Naive B cell (primary cell): Measurements from ENCODE around the gene ADCY10. TPM values are rescaled to one million over a fixed set of nuclear protein-coding genes. Genes with fewer than 3 reads are reported as not detected.
A peak's percentile ranks its signal among the peaks of the same experiment; 100 is the strongest.
"Not testable (repeated sequence)": the region's sequence is repeated elsewhere in the genome, so short reads cannot be mapped to it uniquely, and the experiment has no call there.

Experiments
- ATAC-seq, 2 donors: fragments of 150-1000 bp; cut with Tn5 transposase; 2 replicates each; pipeline ENCODE4 v1.10.0; 2021; ENCODE audit warnings: low read depth in 2 of 2, mild to moderate bottlenecking in 2 of 2, moderate library complexity in 2 of 2
- DNase-seq: peaks from one replicate; pipeline ENCODE4 v3.0.0; 2022
- H3K27ac Mint-ChIP-seq, 6 donors: one replicate each; pipeline ENCODE4 v1.8.0; 2020 to 2022; ENCODE audit warnings: mild to moderate bottlenecking in 6 of 6, mixed read lengths in 6 of 6, moderate library complexity in 5 of 6, inconsistent platforms in 2 of 6
- H3K27me3 Mint-ChIP-seq, 3 donors: one replicate each; pipeline ENCODE4 v1.8.0; 2021 to 2022; ENCODE audit warnings: mixed read lengths in 3 of 3, mild to moderate bottlenecking in 1 of 3
- H3K36me3 Mint-ChIP-seq, 2 donors: one replicate each; pipeline ENCODE4 v1.8.0; 2020 to 2022; ENCODE audit warnings: mixed read lengths in 2 of 2, inconsistent platforms in 1 of 2, mild to moderate bottlenecking in 1 of 2
- H3K4me1 Mint-ChIP-seq, 3 donors: one replicate each; pipeline ENCODE4 v1.8.0; 2020 to 2022; ENCODE audit warnings: mixed read lengths in 3 of 3, inconsistent platforms in 1 of 3, mild to moderate bottlenecking in 1 of 3, moderate library complexity in 1 of 3
- H3K4me3 Mint-ChIP-seq, 8 donors: one replicate each; pipeline ENCODE4 v1.8.0; 2020 to 2022; ENCODE audit warnings: mild to moderate bottlenecking in 8 of 8, mixed read lengths in 8 of 8, moderate library complexity in 8 of 8, inconsistent platforms in 2 of 8
- H3K9me3 Mint-ChIP-seq, 7 donors: one replicate each; pipeline ENCODE4 v1.8.0; 2020 to 2022; ENCODE audit warnings: mixed read lengths in 7 of 7, mild to moderate bottlenecking in 5 of 7, inconsistent platforms in 2 of 7, moderate library complexity in 1 of 7
- polyA plus RNA-seq, 6 donors: library from polyadenylated mRNA; unstranded; fragments of 300-500 nt; fragmentation: Illumina TruSeq; gene quantifications; one replicate each; pipeline ENCODE4 v1.2.3, GENCODE V29; 2021; ENCODE audit warnings: low read depth in 6 of 6

Gene ADCY10
- polyA plus RNA-seq, 6 donors from 2014 or later: not detected

GRCh38 chr1:167935216-167936067 lies 21.5 kb upstream of the ADCY10 start:
- H3K4me3 Mint-ChIP-seq: peak overlapping the region; percentile 88 to 100 (median 94)
- peak; percentile 11 to 13 for ATAC-seq
- no peak for DNase-seq
- no peaks in the 10 kb centered on the region for H3K36me3 Mint-ChIP-seq
- H3K4me1 Mint-ChIP-seq: peaks cover 22 to 45% (median 31%) of the 10 kb centered on the region in 3 donors
- no peaks in the 10 kb centered on the region for H3K27me3 Mint-ChIP-seq
- peak overlapping the region; percentile 88 to 100 (median 96) for H3K27ac Mint-ChIP-seq
- H3K9me3 Mint-ChIP-seq: no peaks in the 10 kb centered on the region

- Mint-ChIP-seq H3K4me3 (peak overlapping the region; percentile 88 to 100 (median 94)), H3K9me3 (no peaks in the 10 kb centered on the region), H3K27ac (peak overlapping the region; percentile 88 to 100 (median 93)), H3K27me3 (no peaks in the 10 kb centered on the region), H3K36me3 (no peaks in the 10 kb centered on the region), H3K4me1 (peaks cover 24 to 47% (median 31%) of the 10 kb centered on the region in 3 donors)
- DNase-seq (no peak), ATAC-seq (no peak)
Observed at GRCh38 chr1:167934426-167935215, 20.7 kb upstream of the ADCY10 start.

- Mint-ChIP-seq H3K9me3 (no peaks in the 10 kb centered on the region), H3K36me3 (no peaks in the 10 kb centered on the region), H3K4me3 (peak overlapping the region in 1 of 8 donors; percentile 70), H3K4me1 (peaks cover 24 to 46% (median 31%) of the 10 kb centered on the region in 3 donors), H3K27me3 (no peaks in the 10 kb centered on the region), H3K27ac (peak overlapping the region in 1 of 6 donors; percentile 93)
- ATAC-seq (no peak), DNase-seq (no peak)
Observed at GRCh38 chr1:167933788-167934187, 19.9 kb upstream of the ADCY10 start.

GRCh38 chr1:167929725-167930124 lies 15.8 kb upstream of the ADCY10 start:
- Mint-ChIP-seq H3K4me1 (peaks cover 19 to 27% (median 21%) of the 10 kb centered on the region in 3 donors), H3K4me3 (no peak overlapping the region), H3K27ac (no peak overlapping the region), H3K9me3 (no peaks in the 10 kb centered on the region), H3K36me3 (no peaks in the 10 kb centered on the region), H3K27me3 (no peaks in the 10 kb centered on the region)
- ATAC-seq: no peak
- no peak for DNase-seq

- not testable (repeated sequence) for H3K4me3 Mint-ChIP-seq, DNase-seq, H3K27me3 Mint-ChIP-seq, H3K9me3 Mint-ChIP-seq, H3K27ac Mint-ChIP-seq, ATAC-seq, H3K36me3 Mint-ChIP-seq
- peaks cover 13 to 21% (median 20%) of the 10 kb centered on the region in 3 donors for H3K4me1 Mint-ChIP-seq
Observed at GRCh38 chr1:167928919-167929318, 15.0 kb upstream of the ADCY10 start.

- Mint-ChIP-seq H3K27me3 (no peaks in the 10 kb centered on the region), H3K27ac (no peak overlapping the region), H3K36me3 (peaks cover 0 to 2% of the 10 kb centered on the region in 2 donors), H3K4me1 (peaks cover 9 to 17% (median 16%) of the 10 kb centered on the region in 3 donors), H3K9me3 (no peaks in the 10 kb centered on the region), H3K4me3 (no peak overlapping the region)
- ATAC-seq (no peak), DNase-seq (no peak)
Observed at GRCh38 chr1:167928457-167928852, 14.5 kb upstream of the ADCY10 start.

- Mint-ChIP-seq H3K27me3 (no peaks in the 10 kb centered on the region), H3K9me3 (no peaks in the 10 kb centered on the region), H3K27ac (no peak overlapping the region), H3K4me1 (peaks cover 5 to 16% (median 9%) of the 10 kb centered on the region in 3 donors), H3K4me3 (no peak overlapping the region), H3K36me3 (peaks cover 7 to 8% of the 10 kb centered on the region in 2 donors)
- DNase-seq: no peak
- no peak for ATAC-seq
Observed at GRCh38 chr1:167927046-167927754, 13.3 kb upstream of the ADCY10 start.

- H3K27me3 Mint-ChIP-seq: no peaks in the 10 kb centered on the region
- H3K27ac Mint-ChIP-seq: no peak overlapping the region
- H3K9me3 Mint-ChIP-seq: no peaks in the 10 kb centered on the region
- no peak overlapping the region for H3K4me3 Mint-ChIP-seq
- DNase-seq (no peak), ATAC-seq (no peak)
- H3K4me1 Mint-ChIP-seq: peaks cover 5 to 16% (median 9%) of the 10 kb centered on the region in 3 donors
- peaks cover 7 to 8% of the 10 kb centered on the region in 2 donors for H3K36me3 Mint-ChIP-seq
Observed at GRCh38 chr1:167926486-167926997, 12.6 kb upstream of the ADCY10 start.

GRCh38 chr1:167924543-167925231 lies 10.8 kb upstream of the ADCY10 start:
- no peak overlapping the region for H3K4me3 Mint-ChIP-seq
- peaks cover 3 to 14% (median 9%) of the 10 kb centered on the region in 3 donors for H3K4me1 Mint-ChIP-seq
- ATAC-seq: no peak
- DNase-seq: no peak
- H3K27me3 Mint-ChIP-seq: no peaks in the 10 kb centered on the region
- peaks cover 7 to 8% of the 10 kb centered on the region in 2 donors for H3K36me3 Mint-ChIP-seq
- H3K27ac Mint-ChIP-seq: peak overlapping the region in 1 of 6 donors; percentile 39
- H3K9me3 Mint-ChIP-seq: no peaks in the 10 kb centered on the region

GRCh38 chr1:167924102-167924501 lies 10.2 kb upstream of the ADCY10 start:
- DNase-seq: no peak
- ATAC-seq: no peak
- Mint-ChIP-seq H3K27ac (no peak overlapping the region), H3K4me1 (peaks cover 2 to 14% (median 9%) of the 10 kb centered on the region in 3 donors), H3K9me3 (no peaks in the 10 kb centered on the region), H3K4me3 (no peak overlapping the region), H3K36me3 (peaks cover 7 to 8% of the 10 kb centered on the region in 2 donors), H3K27me3 (no peaks in the 10 kb centered on the region)

GRCh38 chr1:167923324-167924056 lies 9.6 kb upstream of the ADCY10 start:
- no peak for ATAC-seq
- Mint-ChIP-seq H3K9me3 (no peaks in the 10 kb centered on the region), H3K4me3 (no peak overlapping the region), H3K27ac (peak overlapping the region in 1 of 6 donors; percentile 44), H3K36me3 (peaks cover 7 to 8% of the 10 kb centered on the region in 2 donors), H3K27me3 (no peaks in the 10 kb centered on the region), H3K4me1 (peaks cover 2 to 14% (median 9%) of the 10 kb centered on the region in 3 donors)
- DNase-seq: no peak

- peaks cover 7 to 8% of the 10 kb centered on the region in 2 donors for H3K36me3 Mint-ChIP-seq
- no peaks in the 10 kb centered on the region for H3K27me3 Mint-ChIP-seq
- H3K4me3 Mint-ChIP-seq: no peak overlapping the region
- H3K9me3 Mint-ChIP-seq: no peaks in the 10 kb centered on the region
- no peak overlapping the region for H3K27ac Mint-ChIP-seq
- no peak for ATAC-seq
- H3K4me1 Mint-ChIP-seq: peaks cover 2 to 14% (median 7%) of the 10 kb centered on the region in 3 donors
- no peak for DNase-seq
Observed at GRCh38 chr1:167922611-167923074, 8.7 kb upstream of the ADCY10 start.
